Measurements from ENCODE around the gene UBE2I.
A peak's percentile ranks its signal among the peaks of the same experiment; 100 is the strongest.

The UBE2I gene

GRCh38 chr16:1355591-1355990 is 46.2 kb downstream of the UBE2I start:
- no peak for DNase-seq (ENCODE audit: low read depth in 2 of 2, low spot score in 1 of 2)

GRCh38 chr16:1356061-1356900 is 46.8 kb downstream of the UBE2I start:
- DNase-seq (ENCODE audit: low read depth in 2 of 2, low spot score in 1 of 2): no peak

- no peak for DNase-seq (ENCODE audit: low read depth in 2 of 2, low spot score in 1 of 2)
Observed at GRCh38 chr16:1357906-1358566, 48.6 kb downstream of the UBE2I start.

GRCh38 chr16:1361685-1362360 is 52.4 kb downstream of the UBE2I start:
- no peak for DNase-seq (ENCODE audit: low read depth in 2 of 2, low spot score in 1 of 2)

- DNase-seq (ENCODE audit: low read depth in 2 of 2, low spot score in 1 of 2): no peak
Observed at GRCh38 chr16:1362807-1363206, 53.4 kb downstream of the UBE2I start.

- peak in 1 of 2 donors; percentile 42 for DNase-seq (ENCODE audit: low read depth in 2 of 2, low spot score in 1 of 2)
Observed at GRCh38 chr16:1363501-1364041, 54.1 kb downstream of the UBE2I start.

GRCh38 chr16:1364510-1364909 is 55.1 kb downstream of the UBE2I start:
- DNase-seq (ENCODE audit: low read depth in 2 of 2, low spot score in 1 of 2): no peak

GRCh38 chr16:1366060-1366711 is 56.8 kb downstream of the UBE2I start:
- DNase-seq (ENCODE audit: low read depth in 2 of 2, low spot score in 1 of 2): no peak

- no peak for DNase-seq (ENCODE audit: low read depth in 2 of 2, low spot score in 1 of 2)
Observed at GRCh38 chr16:1366712-1367299, 57.4 kb downstream of the UBE2I start.

- DNase-seq (ENCODE audit: low read depth in 2 of 2, low spot score in 1 of 2): no peak
Observed at GRCh38 chr16:1367486-1368174, 58.2 kb downstream of the UBE2I start.

- DNase-seq (ENCODE audit: low read depth in 2 of 2, low spot score in 1 of 2): no peak
Observed at GRCh38 chr16:1371054-1371978, 61.9 kb downstream of the UBE2I start.

- DNase-seq (ENCODE audit: low read depth in 2 of 2, low spot score in 1 of 2): no peak
Observed at GRCh38 chr16:1372292-1372950, 63.0 kb downstream of the UBE2I start.

- DNase-seq (ENCODE audit: low read depth in 2 of 2, low spot score in 1 of 2): no peak
Observed at GRCh38 chr16:1374418-1375297, 65.2 kb downstream of the UBE2I start.

- no peak for DNase-seq (ENCODE audit: low read depth in 2 of 2, low spot score in 1 of 2)
Observed at GRCh38 chr16:1375298-1375640, 65.8 kb downstream of the UBE2I start.

- no peak for DNase-seq (ENCODE audit: low read depth in 2 of 2, low spot score in 1 of 2)
Observed at GRCh38 chr16:1375741-1376410, 66.4 kb downstream of the UBE2I start.
